CD4-positive, alpha-beta T cell (primary cell): ENCODE results near the gene OLFML2B. TPM values are rescaled to one million over a fixed set of nuclear protein-coding genes. Genes with fewer than 3 reads are reported as not detected.

Source experiments
- ATAC-seq: fragments of 200-7000 bp; cut with Tn5 transposase; one replicate; pipeline ENCODE4 v1.10.0; 2022; ENCODE audit warnings: mild to moderate bottlenecking; ENCODE audit not compliant: poor library complexity
- CTCF ChIA-PET: fragments of 350-600 bp; sonication (Branson Sonifier 250); formaldehyde crosslinking; loops from one replicate; lab custom pipeline; 2021; ENCODE audit warnings: antibody characterized with exemption, inconsistent platforms; lab: Charles Lee
- POLR2A ChIA-PET: fragments of 350-600 bp; sonication (Branson Sonifier 250); formaldehyde crosslinking; loops from one replicate; lab custom pipeline; 2021; ENCODE audit warnings: antibody characterized with exemption, inconsistent platforms; lab: Charles Lee
- DNase-seq, 14 experiments: peaks; one replicate each; pipeline ENCODE4 v3.0.0-alpha.2; 2013 to 2020; ENCODE audit warnings: mixed read lengths in 2 of 14
- H3K27ac ChIP-seq, 2 donors: one replicate each; pipeline versions ENCODE4 v1.5.1 to v1.7.0; 2013; ENCODE audit warnings: low read length in 2 of 2, low read depth in 1 of 2, mild to moderate bottlenecking in 1 of 2
- H3K27me3 ChIP-seq, 2 experiments: 1 replicate in 1 of 2; 2 replicates in 1 of 2; pipeline versions ENCODE4 v1.6.1 to v1.7.0; 2013; ENCODE audit warnings: low read length in 2 of 2, control low read depth in 1 of 2, mild to moderate bottlenecking in 1 of 2, moderate library complexity in 1 of 2; ENCODE audit not compliant: insufficient read depth in 2 of 2, control insufficient read depth in 1 of 2
- H3K36me3 ChIP-seq: one replicate; pipeline ENCODE4 v1.6.1; 2013; ENCODE audit warnings: low read length, control low read depth; ENCODE audit not compliant: insufficient read depth
- H3K4me1 ChIP-seq: one replicate; pipeline ENCODE4 v1.6.1; 2013; ENCODE audit warnings: low read length, control low read depth; ENCODE audit not compliant: insufficient read depth
- H3K4me3 ChIP-seq: one replicate; pipeline ENCODE4 v1.5.1; 2013; ENCODE audit warnings: mild to moderate bottlenecking, low read length, moderate library complexity
- H3K9me3 ChIP-seq, 2 experiments: 1 replicate in 1 of 2; 2 replicates in 1 of 2; pipeline versions ENCODE4 v1.6.1 to v1.7.0; 2013; ENCODE audit warnings: low read length in 2 of 2, mild to moderate bottlenecking in 2 of 2, control low read depth in 1 of 2, moderate library complexity in 1 of 2; ENCODE audit not compliant: control insufficient read depth in 1 of 2, insufficient read depth in 1 of 2
- H3K27ac Mint-ChIP-seq: one replicate; pipeline ENCODE4 v1.8.0; 2020; ENCODE audit warnings: mixed read lengths
- H3K27me3 Mint-ChIP-seq: one replicate; pipeline ENCODE4 v1.8.0; 2021; ENCODE audit warnings: mixed read lengths
- H3K36me3 Mint-ChIP-seq: one replicate; pipeline ENCODE4 v1.8.0; 2021; ENCODE audit warnings: low read depth, mixed read lengths
- H3K4me1 Mint-ChIP-seq: one replicate; pipeline ENCODE4 v1.8.0; 2021; ENCODE audit warnings: low read depth, mixed read lengths
- H3K4me3 Mint-ChIP-seq: one replicate; pipeline ENCODE4 v1.8.0; 2020; ENCODE audit warnings: mild to moderate bottlenecking, mixed read lengths
- H3K9me3 Mint-ChIP-seq: one replicate; pipeline ENCODE4 v1.8.0; 2020; ENCODE audit warnings: mixed read lengths
- intact Hi-C, 2 experiments: fragments of 100-400 bp; cut with DNase I in 1 of 2; cut with micrococcal nuclease in 1 of 2; formaldehyde crosslinking; loops; one replicate each; pipeline versions ENCODE4 v1.15.1 to v1.9.0; 2023 to 2025; cut with DNase I, micrococcal nuclease
- total RNA-seq, 174 experiments: library from RNA in 2 of 174; stranded (reverse) in 2 of 174; gene quantifications; one replicate each; pipeline ENCODE4 v1.2.3 and lab custom pipeline; 2021 to 2026
- TF ChIP-seq, protein P1 (sequence below): fragments of 200-600 bp; IDR thresholded peaks from one replicate; pipeline ENCODE4 v1.8.0; 2022; ENCODE audit warnings: antibody characterized with exemption, mild to moderate bottlenecking

Gene OLFML2B
- total RNA-seq, 2 experiments from 2014 or later, result 0.08 TPM; not detected in 1

DNA sequence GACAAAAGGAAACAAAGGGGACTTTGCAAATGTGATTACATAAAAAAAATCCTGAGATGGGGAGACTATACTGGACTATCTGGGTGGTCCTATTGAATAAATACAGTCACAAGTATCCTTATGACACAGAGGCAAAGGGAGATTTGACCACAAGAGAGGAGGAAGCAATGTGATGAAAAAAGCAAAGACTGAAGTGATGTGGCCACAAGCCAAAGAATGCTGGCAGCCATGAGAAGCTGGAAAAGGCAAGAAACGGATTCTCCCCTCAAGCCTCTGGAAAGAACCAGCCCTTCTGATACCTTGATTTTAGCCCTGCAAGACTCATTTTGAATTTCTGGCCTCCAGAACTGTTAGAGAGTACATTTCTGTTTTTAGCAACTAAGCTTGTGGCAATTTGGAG, 36.4 kb downstream of the OLFML2B start:
- CTCF ChIA-PET, result no interaction called here
- POLR2A ChIA-PET, result no interaction called here
- H3K9me3 ChIP-seq, result peaks cover 6 to 9% of the 10 kb centered on the region in 2 experiments
- no peak overlapping the region for H3K4me3 ChIP-seq
- no peaks in the 10 kb centered on the region for H3K27me3 ChIP-seq
- no peaks in the 10 kb centered on the region for H3K36me3 ChIP-seq
- no peak for ATAC-seq
- DNase-seq, result no peak
- H3K36me3 Mint-ChIP-seq, result no peaks in the 10 kb centered on the region
- H3K27ac ChIP-seq, result no peak overlapping the region
- H3K4me3 Mint-ChIP-seq, result no peak overlapping the region
- intact Hi-C loops, result no loop called here
- H3K27me3 Mint-ChIP-seq, result no peaks in the 10 kb centered on the region
- H3K9me3 Mint-ChIP-seq, result peaks cover 3% of the 10 kb centered on the region
- H3K4me1 ChIP-seq, result no peaks in the 10 kb centered on the region
- H3K4me1 Mint-ChIP-seq, result no peaks in the 10 kb centered on the region
- no peak overlapping the region for H3K27ac Mint-ChIP-seq
- TF ChIP-seq, protein P1, sequence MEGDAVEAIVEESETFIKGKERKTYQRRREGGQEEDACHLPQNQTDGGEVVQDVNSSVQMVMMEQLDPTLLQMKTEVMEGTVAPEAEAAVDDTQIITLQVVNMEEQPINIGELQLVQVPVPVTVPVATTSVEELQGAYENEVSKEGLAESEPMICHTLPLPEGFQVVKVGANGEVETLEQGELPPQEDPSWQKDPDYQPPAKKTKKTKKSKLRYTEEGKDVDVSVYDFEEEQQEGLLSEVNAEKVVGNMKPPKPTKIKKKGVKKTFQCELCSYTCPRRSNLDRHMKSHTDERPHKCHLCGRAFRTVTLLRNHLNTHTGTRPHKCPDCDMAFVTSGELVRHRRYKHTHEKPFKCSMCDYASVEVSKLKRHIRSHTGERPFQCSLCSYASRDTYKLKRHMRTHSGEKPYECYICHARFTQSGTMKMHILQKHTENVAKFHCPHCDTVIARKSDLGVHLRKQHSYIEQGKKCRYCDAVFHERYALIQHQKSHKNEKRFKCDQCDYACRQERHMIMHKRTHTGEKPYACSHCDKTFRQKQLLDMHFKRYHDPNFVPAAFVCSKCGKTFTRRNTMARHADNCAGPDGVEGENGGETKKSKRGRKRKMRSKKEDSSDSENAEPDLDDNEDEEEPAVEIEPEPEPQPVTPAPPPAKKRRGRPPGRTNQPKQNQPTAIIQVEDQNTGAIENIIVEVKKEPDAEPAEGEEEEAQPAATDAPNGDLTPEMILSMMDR, result no peak

DNA sequence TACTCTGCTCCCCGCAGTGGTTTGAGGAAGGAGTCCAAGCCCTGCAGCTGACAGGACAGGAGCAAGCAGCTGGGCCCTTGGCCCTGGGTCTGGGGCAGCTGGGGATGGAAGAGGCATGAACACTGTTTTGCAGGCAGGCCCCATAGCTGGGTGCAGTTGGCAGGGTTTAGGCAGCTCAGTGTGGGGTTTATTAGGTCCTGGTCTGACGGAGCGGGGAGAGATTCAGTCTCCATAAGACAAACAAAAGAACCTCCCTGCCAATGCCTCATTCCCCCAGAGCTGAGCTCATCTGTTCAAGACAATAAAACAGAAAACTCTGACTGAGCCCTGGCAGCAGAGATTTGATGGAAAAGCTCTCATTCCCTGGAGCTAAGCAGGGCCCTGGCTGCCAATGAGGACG, 37.3 kb downstream of the OLFML2B start:
- H3K36me3 ChIP-seq, result no peaks in the 10 kb centered on the region
- H3K4me3 Mint-ChIP-seq, result no peak overlapping the region
- H3K9me3 ChIP-seq, result peaks cover 6 to 9% of the 10 kb centered on the region in 2 experiments
- H3K27ac ChIP-seq, result no peak overlapping the region
- POLR2A ChIA-PET, result interaction anchor here (0.6 kb wide), 1 partner anchor 62 kb away, joined by 3 read pairs; no protein-coding TSS in a partner anchor
- no peaks in the 10 kb centered on the region for H3K4me1 Mint-ChIP-seq
- H3K9me3 Mint-ChIP-seq, result peaks cover 3% of the 10 kb centered on the region
- CTCF ChIA-PET, result no interaction called here
- no peak overlapping the region for H3K4me3 ChIP-seq
- no peaks in the 10 kb centered on the region for H3K27me3 Mint-ChIP-seq
- no peaks in the 10 kb centered on the region for H3K27me3 ChIP-seq
- TF ChIP-seq, protein P1, result no peak
- H3K36me3 Mint-ChIP-seq, result no peaks in the 10 kb centered on the region
- H3K27ac Mint-ChIP-seq, result no peak overlapping the region
- ATAC-seq (no peak), DNase-seq (no peak)
- H3K4me1 ChIP-seq, result no peaks in the 10 kb centered on the region
- intact Hi-C loops, result no loop called here

DNA sequence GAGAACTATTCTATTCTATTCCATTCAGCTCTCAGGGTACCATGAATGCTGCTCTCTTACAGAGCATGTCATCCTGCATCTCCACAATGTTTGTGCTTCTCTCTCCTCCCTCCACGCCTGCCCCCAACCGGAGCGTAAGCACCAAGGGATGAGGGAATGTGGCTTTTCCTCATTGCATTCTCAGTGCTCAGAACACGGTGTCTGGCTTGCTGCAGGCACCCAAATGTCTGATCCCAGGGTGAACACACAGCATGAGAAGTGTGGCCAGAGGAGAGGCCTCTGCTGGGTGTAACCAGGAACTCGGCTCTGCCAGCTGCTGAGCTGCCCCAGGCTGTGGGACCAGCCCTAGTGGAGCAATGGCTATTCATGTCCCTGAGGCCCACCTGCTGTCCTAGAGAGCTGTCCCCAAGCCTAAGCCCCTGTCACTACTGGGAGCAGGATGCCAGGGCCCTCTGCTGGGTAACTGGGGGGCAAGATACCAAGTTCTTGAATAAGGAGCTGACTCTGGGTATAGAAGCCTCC, 38.3 kb downstream of the OLFML2B start:
- TF ChIP-seq, protein P1, result no peak
- Mint-ChIP-seq H3K4me3 (no peak overlapping the region), H3K9me3 (peaks cover 3% of the 10 kb centered on the region), H3K27ac (no peak overlapping the region), H3K4me1 (no peaks in the 10 kb centered on the region), H3K27me3 (no peaks in the 10 kb centered on the region), H3K36me3 (no peaks in the 10 kb centered on the region)
- no peaks in the 10 kb centered on the region for H3K36me3 ChIP-seq
- DNase-seq (no peak), ATAC-seq (no peak)
- no peak overlapping the region for H3K27ac ChIP-seq
- H3K9me3 ChIP-seq, result peaks cover 6 to 9% of the 10 kb centered on the region in 2 experiments
- intact Hi-C loops, result no loop called here
- H3K4me3 ChIP-seq, result no peak overlapping the region
- ChIA-PET CTCF (no interaction called here), POLR2A (no interaction called here)
- no peaks in the 10 kb centered on the region for H3K4me1 ChIP-seq
- H3K27me3 ChIP-seq, result no peaks in the 10 kb centered on the region
